HG02840 (cell line): ENCODE data around the gene RPL39L.
A peak's percentile ranks its signal among the peaks of the same experiment; 100 is the strongest.
"Not testable (repeated sequence)": the region's sequence is repeated elsewhere in the genome, so short reads cannot be mapped to it uniquely, and the experiment has no call there.

Experiments
- ATAC-seq: cut with Tn5 transposase; IDR thresholded peaks from one replicate; pipeline ENCODE4 v1.9.1; 2021; ENCODE audit warnings: mild to moderate bottlenecking, moderate library complexity, moderate number of reproducible peaks; ENCODE audit not compliant: unreplicated experiment, low FRiP score

Gene RPL39L

GRCh38 chr3:187145149-187145895 lies 6.0 kb upstream of the RPL39L start:
- no peak for ATAC-seq

- ATAC-seq = no peak
Measured at GRCh38 chr3:187139895-187140253, 578 bp upstream of the RPL39L start.

- no peak for ATAC-seq
Measured at GRCh38 chr3:187136936-187137335, 2.4 kb downstream of the RPL39L start.

GRCh38 chr3:187136337-187136736 lies 3.0 kb downstream of the RPL39L start:
- no peak for ATAC-seq

GRCh38 chr3:187135172-187135690 lies 4.1 kb downstream of the RPL39L start:
- not testable (repeated sequence) for ATAC-seq

- not testable (repeated sequence) for ATAC-seq
Measured at GRCh38 chr3:187133181-187133580, 6.1 kb downstream of the RPL39L start.

- ATAC-seq = no peak
Measured at GRCh38 chr3:187132666-187133065, 6.6 kb downstream of the RPL39L start.

- ATAC-seq = no peak
Measured at GRCh38 chr3:187131981-187132380, 7.3 kb downstream of the RPL39L start.

- ATAC-seq = peak; percentile 81
Measured at GRCh38 chr3:187130346-187131066, 8.8 kb downstream of the RPL39L start.

- peak; percentile 76 for ATAC-seq
Measured at GRCh38 chr3:187125319-187126031, 13.8 kb downstream of the RPL39L start.

- ATAC-seq = no peak
Measured at GRCh38 chr3:187122261-187122660, 17.0 kb downstream of the RPL39L start.

- ATAC-seq = no peak
Measured at GRCh38 chr3:187120326-187120725, 19.0 kb downstream of the RPL39L start.

- ATAC-seq = no peak
Measured at GRCh38 chr3:187114511-187114910, 24.8 kb downstream of the RPL39L start.

- ATAC-seq = no peak
Measured at GRCh38 chr3:187112934-187113793, 26.1 kb downstream of the RPL39L start.

- ATAC-seq = no peak
Measured at GRCh38 chr3:187110156-187110555, 29.1 kb downstream of the RPL39L start.

GRCh38 chr3:187107989-187108388 lies 31.3 kb downstream of the RPL39L start:
- no peak for ATAC-seq

- ATAC-seq = no peak
Measured at GRCh38 chr3:187105700-187106099, 33.6 kb downstream of the RPL39L start.

GRCh38 chr3:187104933-187105332 lies 34.4 kb downstream of the RPL39L start:
- no peak for ATAC-seq

GRCh38 chr3:187104342-187104741 lies 35.0 kb downstream of the RPL39L start:
- no peak for ATAC-seq

- no peak for ATAC-seq
Measured at GRCh38 chr3:187103251-187103650, 36.0 kb downstream of the RPL39L start.
